ENCODE results near the gene L1TD1. TPM values are rescaled to one million over a fixed set of nuclear protein-coding genes. Genes with fewer than 3 reads are reported as not detected.

L1TD1 gene
- not detected for polyA plus RNA-seq (2012; ENCODE audit: insufficient read length, low read depth)

- TF ChIP-seq FOXP2 (optimal IDR thresholded peaks at IDR 0.05; ENCODE audit: borderline replicate concordance, extremely low read depth, extremely low read length, insufficient read depth), result no peak
- no peak for TF ChIP-seq REST (IDR thresholded peaks at IDR 0.05; ENCODE audit: insufficient read depth in 1 of 2, low read depth in 2 of 2, low read length in 2 of 2)
- no peak for TF ChIP-seq POLR2AphosphoS5 (IDR thresholded peaks at IDR 0.05; ENCODE audit: low read depth, low read length)
- no peak for TF ChIP-seq SIN3A (IDR thresholded peaks at IDR 0.05; ENCODE audit: borderline replicate concordance, insufficient read depth, low read length)
- TF ChIP-seq TAF1 (IDR thresholded peaks at IDR 0.05; ENCODE audit: borderline replicate concordance, insufficient read depth, low read length), result no peak
Measured at GRCh38 chr1:62194651-62195544, at the start of gene L1TD1. TSS of gene L1TD1 (plus strand) at chr1:62194849. CDS start at chr1:62206629, 11,780 bp downstream.

- TF ChIP-seq POLR2AphosphoS5 (IDR thresholded peaks at IDR 0.05; ENCODE audit: low read depth, low read length), result no peak
- TF ChIP-seq TAF1 (IDR thresholded peaks at IDR 0.05; ENCODE audit: borderline replicate concordance, insufficient read depth, low read length), result no peak
- no peak for TF ChIP-seq SIN3A (IDR thresholded peaks at IDR 0.05; ENCODE audit: borderline replicate concordance, insufficient read depth, low read length)
- no peak for TF ChIP-seq FOXP2 (optimal IDR thresholded peaks at IDR 0.05; ENCODE audit: borderline replicate concordance, extremely low read depth, extremely low read length, insufficient read depth)
- no peak for TF ChIP-seq REST (IDR thresholded peaks at IDR 0.05; ENCODE audit: insufficient read depth in 1 of 2, low read depth in 2 of 2, low read length in 2 of 2)
Measured at GRCh38 chr1:62159940-62160348, 34.7 kb upstream of the L1TD1 start.

- TF ChIP-seq REST (IDR thresholded peaks at IDR 0.05; ENCODE audit: insufficient read depth in 1 of 2, low read depth in 2 of 2, low read length in 2 of 2) (no peak), TAF1 (IDR thresholded peaks at IDR 0.05; ENCODE audit: borderline replicate concordance, insufficient read depth, low read length) (no peak), FOXP2 (optimal IDR thresholded peaks at IDR 0.05; ENCODE audit: borderline replicate concordance, extremely low read depth, extremely low read length, insufficient read depth) (no peak), SIN3A (IDR thresholded peaks at IDR 0.05; ENCODE audit: borderline replicate concordance, insufficient read depth, low read length) (no peak), POLR2AphosphoS5 (IDR thresholded peaks at IDR 0.05; ENCODE audit: low read depth, low read length) (no peak)
Measured at GRCh38 chr1:62161711-62162110, 32.9 kb upstream of the L1TD1 start.

GRCh38 chr1:62175568-62176179, 19.0 kb upstream of the L1TD1 start:
- TF ChIP-seq FOXP2 (optimal IDR thresholded peaks at IDR 0.05; ENCODE audit: borderline replicate concordance, extremely low read depth, extremely low read length, insufficient read depth) (no peak), REST (IDR thresholded peaks at IDR 0.05; ENCODE audit: insufficient read depth in 1 of 2, low read depth in 2 of 2, low read length in 2 of 2) (no peak), TAF1 (IDR thresholded peaks at IDR 0.05; ENCODE audit: borderline replicate concordance, insufficient read depth, low read length) (no peak)

Measured in PFSK-1 (cell line).